ENCODE results near the gene AIPL1.

AIPL1 gene

GRCh38 chr17:6448473-6448872 is 13.6 kb upstream of the AIPL1 start:
- DNase-seq, result no peak

DNA sequence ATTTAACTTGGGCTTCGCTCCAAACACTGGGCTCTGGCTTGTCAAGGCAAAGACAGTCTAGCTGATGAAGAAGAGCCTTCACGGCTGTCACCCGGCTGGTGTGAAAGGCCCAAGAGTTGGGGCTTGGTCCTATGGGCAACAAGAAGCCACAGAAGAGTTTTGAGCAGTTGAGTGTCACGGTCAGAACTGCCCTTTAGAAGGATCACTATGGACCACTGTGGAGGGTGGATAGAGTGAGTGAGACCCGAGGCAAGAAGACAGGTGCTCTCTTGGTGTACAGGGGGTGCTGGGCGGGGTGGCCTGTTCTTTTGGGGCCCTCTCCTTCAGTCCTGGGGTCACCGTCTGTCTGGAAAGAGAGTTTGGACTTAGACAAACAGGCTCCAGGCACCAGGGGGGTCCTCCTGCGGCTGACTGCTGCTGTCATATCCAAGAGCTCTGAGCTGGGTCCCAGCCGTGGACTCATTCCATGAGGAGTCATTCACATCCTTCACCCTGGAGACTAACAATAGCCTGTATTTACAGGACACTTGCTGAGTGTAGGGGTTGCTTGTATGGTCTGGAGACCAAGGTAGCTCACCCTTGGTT is 11.7 kb upstream of the AIPL1 start:
- no peak for DNase-seq

DNA sequence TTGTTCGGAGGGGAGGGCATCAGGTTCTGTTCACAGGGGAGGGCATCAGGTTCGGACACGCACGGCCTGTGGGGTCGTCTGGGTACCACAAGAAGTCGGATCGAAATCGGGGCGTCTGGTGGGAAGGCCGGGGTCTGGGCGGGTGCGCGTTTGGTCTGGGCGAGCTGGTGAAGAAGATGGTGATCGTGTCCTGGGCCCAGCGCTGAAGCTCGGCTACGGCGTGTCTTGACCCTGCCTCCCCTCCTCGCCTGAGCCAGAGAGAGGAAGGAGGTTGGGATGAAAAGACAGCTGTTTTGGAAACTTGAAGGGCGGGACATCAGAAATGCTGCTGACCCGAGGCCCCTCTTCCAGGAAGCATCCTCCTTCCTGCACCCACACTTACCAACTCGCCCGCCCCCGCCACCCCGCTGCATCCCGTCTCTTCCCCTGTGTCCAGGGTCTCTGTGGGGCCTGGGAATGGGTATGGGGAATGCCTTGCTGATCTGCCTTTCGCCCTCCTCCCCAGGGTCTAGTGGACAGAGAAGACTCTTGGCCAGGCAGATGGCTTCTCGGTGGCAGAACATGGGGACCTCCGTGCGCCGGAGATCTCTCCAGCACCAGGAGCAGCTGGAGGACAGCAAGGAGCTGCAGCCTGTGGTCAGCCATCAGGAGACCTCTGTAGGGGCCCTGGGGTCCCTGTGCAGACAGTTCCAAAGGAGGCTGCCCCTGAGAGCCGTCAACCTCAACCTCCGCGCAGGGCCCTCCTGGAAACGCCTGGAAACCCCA is 9.8 kb upstream of the AIPL1 start:
- no peak for DNase-seq

- peak; percentile 70 for DNase-seq
Observed at GRCh38 chr17:6443692-6444570, 9.0 kb upstream of the AIPL1 start, which contains the start of gene PIMREG. TSS of gene PIMREG (plus strand) at chr17:6444455. CDS start at chr17:6445111, 656 bp downstream.

GRCh38 chr17:6442775-6443174 is 7.9 kb upstream of the AIPL1 start:
- no peak for DNase-seq

DNA sequence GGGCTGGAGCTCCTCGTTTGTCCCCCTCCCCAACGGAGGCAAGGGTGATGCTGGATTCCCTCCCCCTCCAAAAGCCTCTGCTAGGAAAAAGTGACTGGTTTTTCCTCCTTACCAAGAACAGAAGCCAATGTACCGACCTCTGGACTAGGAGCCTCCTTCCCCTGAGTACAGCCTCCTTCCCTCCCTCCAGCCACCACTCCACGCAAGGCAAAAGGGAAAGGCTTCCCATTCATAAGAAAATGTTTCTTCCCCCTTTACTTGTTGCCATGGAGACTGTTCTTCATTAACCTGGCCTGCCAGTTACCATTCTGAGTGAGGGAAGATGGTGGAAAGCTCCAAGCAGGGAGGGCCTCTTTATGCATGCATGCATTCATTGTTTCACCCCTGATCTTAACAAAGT is 5.0 kb upstream of the AIPL1 start:
- DNase-seq, result no peak

GRCh38 chr17:6437956-6438355 is 3.0 kb upstream of the AIPL1 start:
- DNase-seq, result no peak

DNA sequence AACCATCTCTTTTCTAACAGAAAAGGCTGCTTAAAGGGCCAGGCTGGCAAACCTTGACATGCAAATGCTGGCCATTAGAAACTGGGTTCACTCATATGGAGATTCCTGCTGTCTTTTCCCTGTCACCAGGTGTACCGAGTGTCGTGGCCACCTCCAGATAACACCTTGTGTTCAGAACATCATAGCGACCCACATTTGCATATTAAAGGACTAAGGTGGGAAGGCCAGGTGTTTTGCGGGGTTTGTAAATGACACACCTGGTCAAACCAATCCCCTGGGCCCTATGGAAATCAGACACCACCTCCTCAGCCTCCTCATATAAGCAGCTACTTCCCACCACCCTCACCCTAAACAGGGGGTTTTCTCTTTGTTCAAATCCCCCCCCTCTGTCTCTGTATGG is 2.5 kb upstream of the AIPL1 start:
- DNase-seq, result no peak

GRCh38 chr17:6435968-6436367 is 1.0 kb upstream of the AIPL1 start:
- DNase-seq, result no peak

DNA sequence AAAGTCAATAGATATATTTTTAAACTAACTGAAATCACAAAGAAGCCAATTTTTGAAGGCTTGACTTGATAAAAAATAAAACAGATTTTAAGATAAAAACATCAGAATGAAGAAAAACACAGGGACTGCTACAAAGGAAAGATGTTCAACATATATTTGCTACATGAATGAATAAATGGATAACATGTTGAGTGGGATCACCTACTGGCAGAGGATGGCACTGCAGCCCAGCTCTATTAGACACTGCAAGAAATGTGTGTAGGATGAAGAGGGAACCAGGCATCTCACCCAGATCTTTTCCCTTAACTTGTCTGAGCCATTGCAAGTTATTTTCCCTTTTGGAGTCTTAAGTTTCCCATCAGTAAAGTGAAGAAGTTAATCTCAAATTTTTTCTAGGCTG is 4.2 kb downstream of the AIPL1 start:
- DNase-seq, result no peak

DNA sequence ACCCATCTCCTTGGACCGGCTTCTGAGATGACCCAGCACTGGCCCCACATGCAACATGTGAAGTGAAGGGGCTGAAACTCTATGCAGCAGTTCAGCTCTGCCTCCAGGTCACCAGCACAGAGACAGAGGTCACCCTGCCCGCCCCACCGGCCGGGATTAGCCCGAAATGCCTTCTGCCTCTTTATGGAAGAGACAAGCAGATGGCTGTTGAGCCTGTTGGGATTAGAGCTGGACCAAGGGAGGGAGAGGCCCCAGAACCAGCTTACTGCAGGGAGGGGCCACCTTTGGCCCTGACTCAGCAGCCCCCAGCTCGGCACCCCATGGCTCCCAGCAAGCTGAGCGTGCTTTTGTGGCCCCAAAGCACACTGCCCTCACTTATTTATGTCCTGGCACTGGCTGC is 5.7 kb downstream of the AIPL1 start:
- DNase-seq, result no peak

DNA sequence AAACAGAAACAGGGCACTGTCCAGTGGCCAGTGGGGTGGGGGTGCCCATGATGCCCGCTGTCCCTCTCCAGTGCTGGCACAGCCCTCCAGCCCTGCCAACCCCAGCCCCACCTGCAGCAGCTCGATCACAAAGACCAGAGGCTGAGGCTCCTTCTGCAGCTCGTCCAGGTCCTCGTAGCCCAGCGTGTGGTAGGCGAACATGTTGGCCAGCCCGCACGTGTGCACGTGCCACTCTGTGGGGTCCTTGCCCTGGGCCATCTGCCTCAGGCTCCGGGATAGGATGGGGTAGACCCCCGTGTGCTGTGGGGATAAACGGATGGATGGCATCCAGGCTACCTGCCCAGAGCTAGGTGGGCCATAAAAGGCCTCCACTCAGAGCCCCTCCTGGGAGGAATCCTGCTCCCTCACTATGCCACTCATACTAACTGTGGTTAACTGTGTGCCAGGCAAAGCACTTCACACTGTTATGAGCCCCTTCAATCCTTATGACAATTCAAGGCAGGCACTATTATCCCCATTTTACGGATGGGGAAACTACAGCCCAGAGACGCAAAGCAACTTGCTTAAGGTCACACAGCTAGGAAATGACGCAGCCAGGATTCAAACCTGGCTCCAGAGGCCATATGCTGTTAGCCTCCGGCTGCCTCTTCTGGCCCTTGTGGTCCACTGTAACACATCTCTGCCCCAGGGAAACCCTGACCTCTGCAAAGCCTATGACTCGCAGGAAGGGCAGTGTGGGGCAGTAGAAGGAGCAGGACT is 6.5 kb downstream of the AIPL1 start:
- DNase-seq, result no peak

- no peak for DNase-seq
Observed at GRCh38 chr17:6427279-6427781, 7.6 kb downstream of the AIPL1 start.

DNA sequence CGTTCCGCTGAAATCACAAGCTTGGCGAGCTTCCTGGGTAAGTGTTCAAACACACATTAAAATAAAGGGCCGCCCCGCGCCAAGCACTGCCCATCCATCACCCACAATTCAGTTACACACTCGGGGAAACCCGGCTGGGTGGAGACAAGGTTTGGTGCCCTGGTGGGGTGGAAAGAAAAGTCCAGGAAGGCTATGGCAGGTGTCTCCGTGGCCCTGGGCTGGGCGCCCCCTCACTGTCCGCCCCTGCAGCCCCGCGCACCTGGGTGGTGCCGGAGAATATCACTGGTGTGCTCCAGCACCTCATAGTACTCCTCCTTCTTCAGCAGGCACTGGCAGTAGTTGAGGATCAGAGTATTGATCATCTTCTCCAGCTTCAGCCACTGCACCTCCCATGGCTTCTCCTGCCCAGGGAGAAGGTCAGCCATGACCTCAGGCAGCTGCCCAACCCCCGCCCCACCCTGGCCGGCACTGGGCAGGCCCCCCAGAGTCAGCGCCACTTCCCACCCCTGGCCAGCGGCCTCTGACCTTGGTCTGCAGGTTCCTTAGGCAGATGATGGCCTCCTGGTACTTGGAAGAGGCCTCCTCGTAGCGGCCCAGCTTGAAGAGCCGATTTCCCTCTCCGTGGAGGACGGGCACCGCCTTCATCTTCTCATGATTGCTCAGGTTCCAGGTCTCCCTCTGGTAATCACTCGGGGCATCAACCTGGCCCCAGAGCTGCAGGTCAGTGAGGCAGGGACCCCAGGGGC is 8.4 kb downstream of the AIPL1 start:
- DNase-seq, result no peak

- no peak for DNase-seq
Observed at GRCh38 chr17:6425407-6425806, 9.5 kb downstream of the AIPL1 start.

DNA sequence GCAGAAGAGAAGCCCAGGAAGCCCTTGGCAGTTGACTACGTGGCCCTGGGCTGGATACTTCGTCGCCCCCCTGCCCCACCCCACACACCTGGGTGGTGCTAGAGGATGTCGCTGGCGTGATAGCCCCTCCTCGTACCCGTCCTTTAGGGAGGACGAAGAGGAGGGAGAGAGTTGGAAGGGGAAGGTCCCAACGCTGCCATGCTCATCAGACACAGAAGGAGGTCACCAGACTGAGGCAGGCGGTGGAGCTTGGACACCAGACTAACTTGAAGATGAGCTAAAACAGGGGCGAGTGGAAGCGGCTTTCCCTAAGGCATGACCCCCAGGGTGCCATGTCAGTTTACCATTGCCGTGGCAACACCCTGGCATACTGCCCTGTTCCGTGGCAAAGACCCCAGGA is 11.0 kb downstream of the AIPL1 start:
- DNase-seq, result no peak

DNA sequence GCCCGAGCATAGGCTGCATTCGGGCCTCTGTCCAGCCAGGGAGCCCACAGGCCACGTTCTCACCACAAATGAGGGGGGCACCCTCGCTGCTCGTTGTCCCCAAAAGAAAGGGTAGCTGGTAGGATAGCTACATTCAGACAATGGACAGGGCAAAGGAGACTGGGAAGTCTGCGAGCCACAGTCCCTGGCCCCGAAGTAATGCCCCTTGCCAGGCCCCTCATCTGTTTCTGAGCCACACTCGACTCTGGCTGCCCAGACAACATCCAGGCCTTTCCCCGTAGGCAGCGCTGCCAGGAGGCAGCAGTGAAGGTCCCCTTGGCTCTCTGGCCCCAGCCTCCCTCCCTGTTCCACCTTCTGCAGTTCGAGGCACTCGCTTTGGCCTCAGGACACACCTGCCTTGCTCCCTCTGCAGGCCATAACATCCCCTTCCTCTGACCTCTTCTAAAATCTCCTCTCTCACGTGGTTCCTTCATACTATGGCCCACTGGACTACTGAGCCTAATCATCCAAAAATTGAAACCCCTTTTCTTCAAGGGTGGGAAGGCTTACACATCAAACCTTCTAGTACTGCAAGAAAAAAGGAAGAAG is 12.2 kb downstream of the AIPL1 start:
- DNase-seq, result no peak

GRCh38 chr17:6421700-6422604 is 13.0 kb downstream of the AIPL1 start:
- no peak for DNase-seq

- no peak for DNase-seq
Observed at GRCh38 chr17:6420173-6420641, 14.7 kb downstream of the AIPL1 start.

DNA sequence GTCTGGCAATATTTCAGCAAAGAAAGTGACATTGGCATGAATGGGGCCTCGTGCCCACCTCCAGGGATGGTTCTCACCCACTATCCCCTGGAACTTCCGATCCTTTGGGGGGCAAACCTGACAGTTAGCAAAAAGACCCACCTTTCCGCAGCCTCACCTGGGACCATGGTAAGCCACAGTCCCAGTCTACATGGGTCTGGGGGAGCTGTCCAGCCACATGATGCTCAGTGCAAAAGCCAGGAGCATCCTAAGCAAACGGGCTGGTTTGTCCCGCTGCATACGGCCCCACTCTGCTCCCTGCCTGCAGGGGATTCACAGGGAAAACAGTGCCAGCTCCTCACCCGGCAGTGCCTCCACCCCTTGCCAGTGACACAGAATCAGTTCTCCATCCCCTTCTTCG is 19.3 kb downstream of the AIPL1 start:
- no peak for DNase-seq
